Inflammatory macrophage (primary cell): ENCODE data around the gene NUTM2D.
"Not testable (repeated sequence)": the region's sequence is repeated elsewhere in the genome, so short reads cannot be mapped to it uniquely, and the experiment has no call there.

Experiments used
- DNase-seq, 2 donors: peaks; one replicate each; pipeline ENCODE4 v3.0.0-alpha.2; 2020 to 2022
- total RNA-seq, 18 experiments: gene quantifications; one replicate each; lab custom pipeline; 2026; ENCODE audit warnings: mixed read lengths in 6 of 18, inconsistent platforms in 2 of 18; lab: John Stamatoyannopoulos, UW

Gene NUTM2D, protein sequence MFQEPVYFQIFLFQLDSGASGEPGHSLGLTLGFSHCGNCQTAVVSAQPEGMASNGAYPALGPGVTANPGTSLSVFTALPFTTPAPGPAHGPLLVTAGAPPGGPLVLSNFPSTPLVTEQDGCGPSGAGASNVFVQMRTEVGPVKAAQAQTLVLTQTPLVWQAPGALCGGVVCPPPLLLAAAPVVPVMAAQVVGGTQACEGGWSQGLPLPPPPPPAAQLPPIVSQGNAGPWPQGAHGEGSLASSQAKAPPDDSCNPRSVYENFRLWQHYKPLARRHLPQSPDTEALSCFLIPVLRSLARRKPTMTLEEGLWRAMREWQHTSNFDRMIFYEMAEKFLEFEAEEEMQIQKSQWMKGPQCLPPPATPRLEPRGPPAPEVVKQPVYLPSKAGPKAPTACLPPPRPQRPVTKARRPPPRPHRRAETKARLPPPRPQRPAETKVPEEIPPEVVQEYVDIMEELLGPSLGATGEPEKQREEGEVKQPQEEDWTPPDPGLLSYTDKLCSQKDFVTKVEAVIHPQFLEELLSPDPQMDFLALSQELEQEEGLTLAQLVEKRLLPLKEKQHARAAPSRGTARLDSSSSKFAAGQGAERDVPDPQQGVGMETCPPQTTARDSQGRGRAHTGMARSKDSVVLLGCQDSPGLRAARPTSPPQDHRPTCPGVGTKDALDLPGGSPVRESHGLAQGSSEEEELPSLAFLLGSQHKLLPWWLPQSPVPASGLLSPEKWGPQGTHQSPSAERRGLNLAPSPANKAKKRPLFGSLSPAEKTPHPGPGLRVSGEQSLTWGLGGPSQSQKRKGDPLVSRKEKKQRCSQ
- 0.06 to 1.3 (median 0.58) reads per million in 18 experiments for total RNA-seq

DNA sequence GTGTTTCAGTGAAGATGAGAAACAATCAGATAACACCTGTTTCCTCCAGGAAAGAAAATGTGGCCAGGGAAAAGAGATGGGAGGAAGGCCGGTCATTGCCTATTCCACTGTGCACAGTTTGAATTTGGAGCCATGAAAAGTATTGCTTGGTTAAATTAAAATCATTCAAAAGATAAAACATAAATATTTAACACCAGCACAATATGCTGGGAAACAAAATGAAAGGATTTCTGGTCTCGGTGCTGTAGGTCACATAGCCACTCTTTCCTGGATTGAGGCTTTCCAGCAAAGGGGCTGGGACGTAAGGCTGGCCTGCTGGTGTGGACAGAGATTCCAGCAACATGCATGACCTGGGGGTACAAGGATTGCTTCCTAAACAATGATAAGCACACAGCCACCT is at the start of gene NUTM2D:
Gene NUTM2D (plus strand): TSS at position 301 of the 400 bp plus-strand sequence. CDS start 522 bp downstream, outside the sequence.
- not testable (repeated sequence) for DNase-seq

GRCh38 chr10:87308702-87309101 is 48.8 kb upstream of the NUTM2D start:
- not testable (repeated sequence) for DNase-seq

DNA sequence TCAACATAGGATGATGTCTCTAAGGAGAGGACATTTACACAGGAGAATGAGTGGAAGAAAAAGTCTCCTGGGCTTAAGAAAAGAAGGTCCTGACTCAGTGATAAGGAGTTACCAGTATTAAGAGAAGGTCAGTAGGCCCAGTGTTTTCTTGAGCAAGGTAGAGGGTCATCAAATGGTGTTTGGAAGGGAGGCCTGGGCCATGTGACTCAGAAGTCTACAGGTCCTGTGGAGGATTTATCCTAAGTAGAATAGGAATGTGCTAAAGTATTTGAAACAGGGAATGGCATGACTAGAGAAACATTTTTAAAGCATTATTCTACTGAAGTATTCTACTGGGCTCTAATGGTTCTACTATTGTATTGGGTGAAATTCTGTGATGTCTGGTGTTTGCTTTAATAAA is 47.9 kb upstream of the NUTM2D start:
- DNase-seq: not testable (repeated sequence)

DNA sequence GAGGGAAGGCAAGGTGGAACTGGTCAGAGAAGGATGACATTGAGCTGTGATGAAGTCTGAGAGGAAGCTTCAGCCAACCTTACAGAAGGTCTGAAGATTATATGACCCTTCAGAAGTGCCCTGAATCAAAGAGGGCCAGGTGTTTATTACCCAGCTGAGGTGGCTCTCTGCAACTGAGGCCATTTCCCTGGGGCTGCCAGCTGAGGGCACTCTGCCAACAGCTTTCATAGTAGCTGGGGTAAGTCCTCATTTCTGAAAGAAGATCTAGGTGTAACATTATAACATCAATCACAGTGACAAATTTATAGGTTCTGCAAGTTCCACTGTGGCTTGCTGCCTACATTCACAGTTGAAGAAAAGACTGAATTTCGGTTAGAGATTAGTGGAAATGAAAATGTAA is 46.0 kb upstream of the NUTM2D start:
- DNase-seq: not testable (repeated sequence)

DNA sequence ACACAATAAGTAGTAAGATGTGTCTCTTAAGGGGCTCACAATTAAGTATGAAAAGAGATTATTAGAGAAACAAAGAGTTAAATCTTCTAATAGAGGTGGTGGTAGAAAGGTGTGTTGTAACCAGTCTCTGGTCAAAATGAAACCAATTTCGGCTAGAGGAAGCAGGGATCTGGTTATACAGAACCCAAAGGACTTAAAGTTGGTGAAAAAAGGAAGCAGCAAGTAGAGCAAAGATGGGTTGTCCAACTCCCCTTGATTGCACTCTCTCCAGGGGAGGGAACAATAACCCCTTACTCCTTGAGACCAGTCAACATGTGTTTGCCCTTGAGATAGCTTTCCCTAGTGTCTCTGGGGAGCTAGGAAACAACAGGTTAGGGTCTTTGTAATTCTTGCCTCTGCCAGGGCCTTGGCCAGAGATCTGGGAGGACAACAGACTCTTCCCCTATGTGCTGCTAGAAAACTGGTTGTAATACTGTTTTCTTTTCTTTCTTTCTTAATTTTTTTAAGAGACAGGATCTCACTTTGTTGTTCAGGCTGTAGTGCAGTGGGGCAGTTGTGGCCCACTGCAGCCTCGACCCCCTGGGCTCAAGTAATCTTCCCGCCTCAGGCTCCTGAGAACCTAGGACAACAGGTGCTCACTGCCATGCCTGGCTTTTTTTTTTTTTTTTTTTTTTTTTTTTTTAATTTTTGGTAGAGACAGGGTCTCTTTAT is 43.7 kb upstream of the NUTM2D start:
- peak in 1 of 2 donors; percentile 5 for DNase-seq

DNA sequence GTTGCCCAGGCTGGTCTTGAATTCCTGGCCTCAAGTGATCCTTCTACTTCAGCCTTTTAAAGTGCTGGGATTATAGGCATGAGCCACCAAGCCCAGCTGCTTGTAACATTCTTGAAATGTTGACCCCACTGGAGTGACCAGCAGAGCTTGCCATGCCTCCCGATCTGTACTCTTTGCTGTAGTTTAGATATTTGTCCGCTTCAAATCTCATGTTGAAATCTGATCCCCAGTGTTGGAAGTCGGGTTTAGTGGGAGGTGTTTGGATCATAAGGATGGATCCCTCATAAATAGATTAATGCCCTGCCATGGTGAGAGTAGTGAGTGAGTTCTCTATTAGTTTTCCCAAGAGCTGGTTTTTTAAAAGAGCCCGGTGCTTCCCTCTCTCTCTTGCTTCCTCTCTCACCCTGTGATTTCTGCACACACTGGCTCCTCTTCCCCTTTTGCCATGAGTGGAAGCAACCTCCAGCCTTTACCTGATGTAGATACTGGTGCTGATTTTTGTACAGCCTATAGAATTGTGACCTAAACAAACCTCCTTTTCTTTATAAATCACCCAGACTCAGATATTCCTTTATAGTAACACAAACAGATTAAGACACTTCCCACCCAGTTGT is 43.1 kb upstream of the NUTM2D start:
- peak; percentile 19 to 37 for DNase-seq

DNA sequence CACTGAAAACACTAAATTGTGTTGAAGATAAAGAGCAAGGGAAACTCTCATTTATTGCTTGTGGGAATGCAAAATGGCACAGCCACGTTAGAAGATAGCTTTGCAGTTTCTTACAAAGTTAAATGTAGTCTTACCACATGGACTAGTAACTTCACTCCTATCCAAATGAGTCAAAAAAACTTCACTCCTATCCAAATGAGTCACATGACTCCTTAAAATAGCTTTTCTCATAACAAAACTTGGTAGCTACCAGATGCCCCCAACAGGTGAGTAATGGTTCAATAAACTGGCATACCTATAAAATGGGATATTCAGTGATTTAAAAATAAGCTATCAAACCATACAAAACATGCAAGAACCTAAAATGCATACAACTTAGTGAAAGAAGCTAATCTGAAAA is 36.0 kb upstream of the NUTM2D start:
- not testable (repeated sequence) for DNase-seq

GRCh38 chr10:87324559-87324958 is 33.0 kb upstream of the NUTM2D start:
- DNase-seq: not testable (repeated sequence)

DNA sequence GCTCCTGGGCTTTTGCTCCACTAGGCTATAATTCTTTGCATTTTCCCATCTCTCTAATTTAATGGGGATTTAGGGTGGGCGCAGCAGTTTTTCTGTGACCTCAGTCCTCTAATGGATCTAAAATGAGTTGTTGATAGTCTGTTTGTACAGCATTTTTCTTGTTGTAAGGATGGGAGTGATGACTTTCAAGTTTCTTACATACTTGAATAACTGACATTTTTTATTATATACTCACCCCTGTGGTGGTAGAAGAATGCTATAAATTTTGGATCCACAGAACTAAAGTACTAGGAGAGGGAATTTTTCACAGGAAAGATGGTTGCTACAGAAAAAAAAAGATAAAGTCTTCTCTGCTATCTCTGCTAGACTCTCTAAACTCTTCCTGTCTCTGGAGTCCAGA is 29.6 kb upstream of the NUTM2D start:
- DNase-seq: not testable (repeated sequence)

DNA sequence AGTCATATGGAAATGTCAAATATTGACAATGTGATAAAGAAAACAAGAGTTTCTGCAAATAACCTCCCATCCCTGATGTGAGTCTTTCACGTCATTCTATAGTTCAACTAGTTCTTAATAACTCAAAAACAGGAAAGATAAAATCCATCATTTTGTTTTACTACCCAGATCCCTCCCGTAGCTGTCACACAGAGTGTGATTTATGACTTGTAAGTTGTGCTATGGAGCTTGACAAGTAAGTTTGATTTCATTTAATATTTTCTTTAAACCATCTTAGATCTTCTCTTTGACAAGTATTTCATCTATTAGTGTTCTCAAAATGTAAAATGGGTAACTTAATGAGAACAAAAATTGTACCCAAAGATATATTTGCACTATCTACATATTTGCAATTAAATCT is 28.4 kb upstream of the NUTM2D start:
- DNase-seq: not testable (repeated sequence)

- not testable (repeated sequence) for DNase-seq
These were observed 24.9 kb upstream of the NUTM2D start for GRCh38 chr10:87332687-87333086.

GRCh38 chr10:87340411-87340810 is 17.1 kb upstream of the NUTM2D start:
- DNase-seq: not testable (repeated sequence)

DNA sequence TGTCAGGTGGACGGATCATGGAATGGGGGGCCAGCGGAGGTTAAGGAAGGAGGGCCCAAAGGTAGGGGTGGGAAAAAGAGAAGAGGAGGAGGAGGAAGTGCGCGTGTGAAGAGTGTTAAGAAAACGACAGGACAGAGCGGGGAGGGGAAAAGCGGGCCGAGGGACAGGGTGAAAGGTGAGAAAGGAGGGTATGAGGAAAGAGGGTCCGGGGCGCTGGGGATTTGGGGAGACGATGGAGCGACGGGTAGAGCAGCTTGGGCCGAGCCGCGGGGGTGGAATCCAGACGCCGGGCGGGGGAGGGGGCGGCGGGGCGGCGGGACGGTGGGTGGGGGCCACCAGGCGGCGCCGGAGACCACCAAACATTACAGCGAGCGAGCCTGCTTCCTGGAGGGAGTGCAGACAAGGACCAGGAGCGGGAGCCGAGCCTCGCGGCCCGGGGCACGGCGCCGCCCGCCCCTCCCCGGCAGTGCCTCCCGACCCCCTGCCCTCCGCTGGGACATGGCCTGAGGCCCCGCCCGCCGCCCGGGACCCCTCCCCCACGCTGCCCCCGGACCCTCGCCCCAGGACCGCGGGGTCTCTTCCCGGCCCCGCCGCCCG is 15.9 kb upstream of the NUTM2D start:
- not testable (repeated sequence) for DNase-seq

DNA sequence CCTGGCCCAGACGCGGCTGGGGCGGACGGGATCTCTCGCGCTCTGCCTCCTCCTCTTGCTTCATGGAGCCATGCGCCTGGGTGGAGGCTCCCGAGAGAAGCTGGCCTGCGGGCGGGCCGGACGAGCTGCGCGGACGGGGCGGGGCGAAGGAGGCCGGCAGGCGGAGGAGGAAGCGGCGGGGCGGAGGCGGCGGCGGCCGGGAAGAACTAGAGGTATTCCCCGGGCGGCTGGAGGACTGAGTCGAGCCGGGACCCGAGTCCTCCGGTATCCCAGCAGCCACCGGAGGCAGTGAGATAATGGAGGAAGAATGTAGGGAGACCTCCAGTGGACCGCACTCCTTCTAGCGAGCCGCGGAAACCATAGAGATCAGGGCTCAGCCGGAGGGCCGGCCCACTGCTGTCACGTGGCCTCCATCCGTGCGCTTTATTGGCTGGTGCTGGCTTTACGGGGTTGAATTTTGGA is 15.3 kb upstream of the NUTM2D start:
- DNase-seq: peak; percentile 80 to 96

DNA sequence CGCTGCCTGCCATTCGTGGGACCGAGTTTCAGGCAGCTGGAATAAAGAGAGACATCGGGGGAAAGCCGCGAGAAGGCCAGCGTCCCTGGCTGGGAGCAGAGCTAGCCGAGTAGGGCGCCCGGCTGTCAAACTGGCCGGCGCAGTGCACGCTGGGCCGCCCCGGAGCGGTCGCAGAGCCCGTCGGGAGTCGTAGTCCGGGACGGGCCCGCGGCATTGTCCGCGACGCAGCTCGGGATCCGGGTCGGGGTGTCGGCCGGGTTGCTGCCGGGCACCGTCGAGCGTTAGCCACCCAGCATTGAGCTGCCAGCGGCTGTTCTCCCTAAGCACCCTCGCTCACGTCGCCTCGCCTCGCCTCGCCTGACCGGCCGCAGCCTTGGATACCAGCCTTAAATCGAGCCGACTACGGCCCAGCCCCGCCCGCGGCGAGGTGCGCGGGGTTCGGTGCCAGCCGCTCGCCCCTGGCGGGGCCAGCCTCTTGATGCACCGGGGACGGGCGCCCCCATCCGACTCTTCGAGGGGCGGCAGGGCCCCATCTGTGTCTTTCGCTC is 14.8 kb upstream of the NUTM2D start:
- DNase-seq: peak; percentile 60 to 85

DNA sequence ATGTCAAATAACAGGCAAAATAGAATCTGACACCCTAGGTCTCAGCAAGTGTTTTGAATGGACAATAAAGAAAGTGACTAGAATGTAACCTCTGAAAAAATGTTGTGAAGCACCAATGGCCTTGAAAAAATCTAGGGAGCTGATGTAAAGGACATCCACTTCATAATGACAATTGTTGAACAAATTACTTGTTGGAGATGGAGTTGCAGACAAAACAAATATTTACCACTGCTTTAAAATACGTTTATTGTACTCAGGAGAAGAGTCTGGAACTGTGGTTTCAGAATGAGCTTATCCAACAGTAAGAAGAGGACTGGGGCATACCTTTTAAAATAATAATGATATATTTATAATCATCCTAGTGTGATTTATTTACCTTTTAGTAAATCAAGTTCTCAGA is 11.8 kb upstream of the NUTM2D start:
- DNase-seq: not testable (repeated sequence)

GRCh38 chr10:87350161-87350560 is 7.4 kb upstream of the NUTM2D start:
- not testable (repeated sequence) for DNase-seq

GRCh38 chr10:87352825-87353224 is 4.7 kb upstream of the NUTM2D start:
- DNase-seq: not testable (repeated sequence)

GRCh38 chr10:87355110-87355509 is 2.4 kb upstream of the NUTM2D start:
- DNase-seq: not testable (repeated sequence)

DNA sequence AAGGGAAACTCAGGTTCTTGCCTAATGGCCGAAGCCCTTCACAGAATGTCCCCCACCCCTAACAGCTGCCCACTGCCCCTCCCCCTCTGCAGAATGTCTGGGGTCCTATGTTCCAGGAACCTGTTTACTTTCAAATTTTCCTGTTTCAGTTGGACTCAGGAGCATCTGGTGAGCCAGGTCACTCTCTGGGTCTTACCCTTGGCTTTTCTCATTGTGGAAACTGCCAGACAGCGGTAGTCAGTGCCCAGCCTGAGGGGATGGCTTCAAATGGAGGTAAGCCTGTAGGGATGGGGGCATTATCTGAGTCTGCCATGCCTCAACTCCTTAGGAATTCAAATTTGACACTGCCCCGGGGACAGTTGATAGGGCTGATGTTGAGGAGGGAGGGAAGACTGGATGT is 615 bp downstream of the NUTM2D start:
- not testable (repeated sequence) for DNase-seq

DNA sequence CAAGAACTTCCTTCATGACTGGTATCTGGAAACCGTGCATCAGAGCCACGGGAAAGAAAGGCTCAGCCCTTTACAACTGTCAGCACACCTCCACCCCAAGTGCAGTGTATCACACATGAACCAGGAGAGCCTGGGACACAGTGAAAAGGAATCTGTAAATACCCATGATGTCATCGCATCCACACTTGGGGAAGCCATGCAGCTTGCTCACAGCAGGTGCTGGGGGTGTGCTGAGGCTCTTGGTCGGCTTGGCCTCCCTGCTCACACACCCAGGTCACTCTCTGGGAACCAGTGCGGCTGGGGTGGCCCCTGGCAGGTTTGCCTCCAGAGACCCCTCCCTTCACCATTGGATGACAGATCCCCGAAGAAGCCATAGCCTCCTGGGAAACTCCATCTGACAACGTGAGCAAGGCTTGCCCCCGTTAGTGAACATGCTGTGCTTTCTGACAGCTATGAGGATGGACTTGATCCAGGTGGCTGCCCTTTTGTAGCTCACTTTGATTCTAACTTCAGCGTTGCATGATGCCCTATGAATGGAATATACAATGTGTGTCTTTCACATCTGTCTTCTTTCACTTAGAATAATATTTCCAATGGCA is 12.1 kb downstream of the NUTM2D start:
- not testable (repeated sequence) for DNase-seq
